ENCODE results near the gene POLRMT.

Gene POLRMT

DNA sequence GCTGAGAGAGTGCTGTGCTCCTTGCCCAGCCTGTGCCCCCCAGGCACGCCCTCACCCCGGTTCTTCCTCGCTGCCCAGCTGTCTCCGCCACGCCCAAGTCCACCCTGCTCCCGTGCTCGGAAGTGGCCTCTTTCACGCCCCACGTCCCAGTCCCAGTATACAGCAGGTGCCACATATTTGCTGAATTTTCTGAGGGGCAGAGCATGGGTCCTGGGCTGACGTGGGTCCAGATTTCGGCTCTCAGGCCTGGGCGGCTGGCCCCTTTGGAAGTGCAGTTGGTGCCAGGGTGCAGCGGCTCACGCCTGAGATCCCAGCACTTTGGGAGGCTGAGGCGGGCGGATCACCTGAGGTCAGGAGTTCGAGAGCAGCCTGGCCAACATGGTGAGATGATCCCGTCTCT lies 40.3 kb downstream of the POLRMT start:
- H3K36me3 ChIP-seq (ENCODE audit: control insufficient read depth, insufficient read depth, low read length) = no peaks in the 10 kb centered on the region
- DNase-seq (ENCODE audit: extremely low read depth, insufficient read length) = no peak
- no peak overlapping the region for H3K4me3 ChIP-seq (replicated peaks; ENCODE audit: low read depth, low read length)
- no peak for TF ChIP-seq CTCF (IDR thresholded peaks at IDR 0.05; ENCODE audit: insufficient read depth, low read length, poor library complexity, severe bottlenecking)
- H3K27me3 ChIP-seq (replicated peaks; ENCODE audit: control insufficient read depth, insufficient read depth, low read length) = no peaks in the 10 kb centered on the region; the same call in 1 of the 2 replicates

- no peak for TF ChIP-seq CTCF (IDR thresholded peaks at IDR 0.05; ENCODE audit: insufficient read depth, low read length, poor library complexity, severe bottlenecking)
- Histone ChIP-seq H3K4me3 (replicated peaks; ENCODE audit: low read depth, low read length) (no peak overlapping the region), H3K36me3 (ENCODE audit: control insufficient read depth, insufficient read depth, low read length) (no peaks in the 10 kb centered on the region), H3K27me3 (replicated peaks; ENCODE audit: control insufficient read depth, insufficient read depth, low read length) (no peaks in the 10 kb centered on the region; the same call in 1 of the 2 replicates)
- no peak for DNase-seq (ENCODE audit: extremely low read depth, insufficient read length)
These were observed 41.2 kb downstream of the POLRMT start for GRCh38 chr19:592101-592500.

DNA sequence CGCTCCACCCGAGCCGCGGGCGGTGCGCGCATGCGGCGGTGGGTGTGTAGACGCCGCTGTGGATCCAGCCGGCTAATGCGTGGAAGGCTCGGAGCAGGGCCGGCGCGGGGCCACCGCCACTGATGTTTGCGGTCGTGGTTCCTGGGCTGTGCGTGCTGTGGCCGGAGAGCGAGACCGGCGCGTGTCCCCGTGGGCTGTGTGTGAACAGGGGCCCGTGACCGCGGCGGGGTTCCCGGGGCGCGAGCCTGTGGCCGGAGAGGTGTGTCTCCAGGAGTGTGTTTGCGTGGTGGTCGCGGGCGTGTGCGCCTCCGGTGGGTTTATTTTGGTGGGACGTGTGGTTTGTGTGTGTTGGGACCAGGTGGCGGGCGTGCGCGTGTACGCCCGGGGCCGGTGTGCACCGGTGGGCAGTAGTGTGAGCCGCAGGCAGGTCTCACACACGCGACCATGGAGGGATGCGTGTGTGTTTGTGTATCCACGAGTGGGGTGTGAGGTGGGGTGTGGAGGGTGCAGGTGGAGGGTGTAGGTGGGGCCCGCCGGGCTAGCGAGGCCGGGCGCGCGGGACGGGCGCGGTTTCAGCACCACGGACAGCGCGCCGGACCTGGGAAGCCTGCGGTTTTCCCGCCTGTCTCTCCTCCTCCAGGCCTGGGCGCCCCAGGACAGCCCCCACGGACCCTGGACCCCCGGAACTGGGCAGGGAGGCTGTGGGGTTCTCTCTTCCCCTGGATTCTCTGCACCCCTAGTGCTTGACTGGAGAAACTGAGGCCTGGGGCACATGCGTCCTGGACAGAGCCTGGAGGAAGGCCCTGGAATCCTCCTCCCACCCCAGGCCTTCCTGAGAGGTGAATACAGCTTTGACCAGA lies 42.0 kb downstream of the POLRMT start:
- no peak for DNase-seq (ENCODE audit: extremely low read depth, insufficient read length)
- no peaks in the 10 kb centered on the region; the same call in 1 of the 2 replicates for H3K27me3 ChIP-seq (replicated peaks; ENCODE audit: control insufficient read depth, insufficient read depth, low read length)
- H3K4me3 ChIP-seq (replicated peaks; ENCODE audit: low read depth, low read length) = no peak overlapping the region
- no peak for TF ChIP-seq CTCF (IDR thresholded peaks at IDR 0.05; ENCODE audit: insufficient read depth, low read length, poor library complexity, severe bottlenecking)
- H3K36me3 ChIP-seq (ENCODE audit: control insufficient read depth, insufficient read depth, low read length) = no peaks in the 10 kb centered on the region

- no peak for TF ChIP-seq CTCF (IDR thresholded peaks at IDR 0.05; ENCODE audit: insufficient read depth, low read length, poor library complexity, severe bottlenecking)
- no peak for DNase-seq (ENCODE audit: extremely low read depth, insufficient read length)
- Histone ChIP-seq H3K27me3 (replicated peaks; ENCODE audit: control insufficient read depth, insufficient read depth, low read length) (no peaks in the 10 kb centered on the region; the same call in 1 of the 2 replicates), H3K36me3 (ENCODE audit: control insufficient read depth, insufficient read depth, low read length) (no peaks in the 10 kb centered on the region), H3K4me3 (replicated peaks; ENCODE audit: low read depth, low read length) (no peak overlapping the region)
These were observed 42.6 kb downstream of the POLRMT start for GRCh38 chr19:590750-591098.

DNA sequence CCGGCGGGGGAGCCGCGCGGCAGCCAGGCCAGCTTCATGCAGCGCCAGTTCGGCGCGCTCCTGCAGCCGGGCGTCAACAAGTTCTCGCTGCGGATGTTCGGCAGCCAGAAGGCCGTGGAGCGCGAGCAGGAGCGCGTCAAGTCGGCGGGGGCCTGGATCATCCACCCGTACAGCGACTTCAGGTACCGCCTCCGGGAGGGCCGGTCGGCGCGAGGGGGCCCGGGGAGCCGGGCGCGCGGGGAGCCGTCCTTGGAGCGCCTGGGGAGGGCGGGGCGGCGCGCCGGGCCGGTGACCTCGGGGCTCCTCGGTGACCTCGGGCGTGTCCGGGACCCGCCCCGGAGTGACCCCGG lies 43.0 kb downstream of the POLRMT start:
- Histone ChIP-seq H3K36me3 (ENCODE audit: control insufficient read depth, insufficient read depth, low read length) (no peaks in the 10 kb centered on the region), H3K4me3 (replicated peaks; ENCODE audit: low read depth, low read length) (no peak overlapping the region)
- no peak for DNase-seq (ENCODE audit: extremely low read depth, insufficient read length)

More for the DNA sequence above, 43.0 kb downstream of the POLRMT start:
- no peak for TF ChIP-seq CTCF (IDR thresholded peaks at IDR 0.05; ENCODE audit: insufficient read depth, low read length, poor library complexity, severe bottlenecking)
- no peaks in the 10 kb centered on the region; the same call in 1 of the 2 replicates for H3K27me3 ChIP-seq (replicated peaks; ENCODE audit: control insufficient read depth, insufficient read depth, low read length)
